MM.1S (cell line): ENCODE data around the gene KCNC3.

ENCODE experiments used
- DNase-seq: peaks from one replicate; pipeline ENCODE4 v3.0.0-alpha.2; 2015
- H2AFZ ChIP-seq: fragments of 300-600 bp; sonication (generic); 2 replicates; pipeline ENCODE4 v1.6.0; 2016; ENCODE audit warnings: antibody characterized with exemption, low read length
- H3F3A ChIP-seq: fragments of 300-600 bp; sonication (generic); 2 replicates; pipeline ENCODE4 v1.6.1; 2016; ENCODE audit warnings: mild to moderate bottlenecking, antibody characterized with exemption, low read length, moderate library complexity, mixed read lengths; ENCODE audit not compliant: insufficient read depth
- H3K27ac ChIP-seq: fragments of 300-600 bp; sonication (generic); 2 replicates; pipeline ENCODE4 v1.5.1; 2016; ENCODE audit warnings: mild to moderate bottlenecking, low read length
- H3K27me3 ChIP-seq: fragments of 300-600 bp; sonication (generic); replicated peaks from 2 replicates; pipeline ENCODE4 v1.6.0; 2016; ENCODE audit warnings: low read length; ENCODE audit not compliant: insufficient read depth
- H3K36me3 ChIP-seq: fragments of 300-600 bp; sonication (generic); replicated peaks from 2 replicates; pipeline ENCODE4 v1.6.1; 2016; ENCODE audit warnings: mild to moderate bottlenecking, low read length, mixed read lengths; ENCODE audit not compliant: insufficient read depth
- H3K4me1 ChIP-seq: fragments of 300-600 bp; sonication (generic); 2 replicates; pipeline ENCODE4 v1.6.1; 2016; ENCODE audit warnings: low read length, mixed read lengths
- H3K4me2 ChIP-seq: fragments of 300-600 bp; sonication (generic); 2 replicates; pipeline ENCODE4 v1.6.0; 2016; ENCODE audit warnings: low read depth, low read length
- H3K4me3 ChIP-seq: fragments of 300-600 bp; sonication (generic); 2 replicates; pipeline ENCODE4 v1.5.1; 2016; ENCODE audit warnings: low read length, mixed read lengths
- H3K79me2 ChIP-seq: fragments of 300-600 bp; sonication (generic); 2 replicates; pipeline ENCODE4 v1.6.1; 2016; ENCODE audit warnings: mixed run types, low read length, mixed read lengths
- H3K9ac ChIP-seq: fragments of 300-600 bp; sonication (generic); 2 replicates; pipeline ENCODE4 v1.6.1; 2016; ENCODE audit warnings: low read length, mixed read lengths
- H3K9me2 ChIP-seq: fragments of 300-600 bp; sonication (generic); replicated peaks from 2 replicates; pipeline ENCODE4 v1.6.1; 2016; ENCODE audit warnings: mild to moderate bottlenecking, low read length, mixed read lengths; ENCODE audit not compliant: insufficient read depth
- H3K9me3 ChIP-seq: fragments of 300-600 bp; sonication (generic); replicated peaks from 2 replicates; pipeline ENCODE4 v1.6.1; 2016; ENCODE audit warnings: mild to moderate bottlenecking, low read length, mixed read lengths; ENCODE audit not compliant: insufficient read depth
- H4K20me1 ChIP-seq: fragments of 300-600 bp; sonication (generic); 2 replicates; pipeline ENCODE4 v1.6.1; 2016; ENCODE audit warnings: mild to moderate bottlenecking, low read length, moderate library complexity, mixed read lengths; ENCODE audit not compliant: insufficient read depth
- EZH2 ChIP-seq: fragments of 300-600 bp; sonication (generic); optimal IDR thresholded peaks from 2 replicates; pipeline ENCODE3; 2017; ENCODE audit warnings: low read depth, mild to moderate bottlenecking, antibody characterized with exemption, low read length, mixed read lengths
- EZH2phosphoT487 ChIP-seq: fragments of 300-600 bp; sonication (generic); IDR thresholded peaks from 2 replicates; pipeline ENCODE4 v1.6.1; 2018; ENCODE audit warnings: antibody characterized with exemption, low read length
- TF ChIP-seq, protein P1 (sequence below): fragments of 300-600 bp; sonication (generic); IDR thresholded peaks from 2 replicates; pipeline ENCODE4 v1.5.1; 2016; ENCODE audit warnings: antibody characterized with exemption, low read length, mixed read lengths

Gene KCNC3

DNA sequence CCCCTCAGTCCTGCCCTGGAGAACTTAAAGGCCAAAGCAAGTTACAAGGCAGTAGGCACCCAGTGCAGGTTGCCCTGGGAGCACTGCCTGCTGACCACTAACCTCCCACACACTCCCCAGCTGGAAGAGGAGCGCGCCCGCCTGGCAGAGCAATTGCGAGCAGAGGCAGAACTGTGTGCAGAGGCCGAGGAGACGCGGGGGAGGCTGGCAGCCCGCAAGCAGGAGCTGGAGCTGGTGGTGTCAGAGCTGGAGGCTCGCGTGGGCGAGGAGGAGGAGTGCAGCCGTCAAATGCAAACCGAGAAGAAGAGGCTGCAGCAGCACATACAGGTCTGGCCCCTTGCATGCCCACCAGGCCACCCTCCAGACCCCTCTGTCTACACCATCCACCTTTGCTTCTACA is 61.1 kb downstream of the KCNC3 start:
- Histone ChIP-seq H3K4me1 (no peaks in the 10 kb centered on the region), H3K36me3 (no peaks in the 10 kb centered on the region), H3F3A (no peaks in the 10 kb centered on the region), H3K9me3 (no peaks in the 10 kb centered on the region), H3K27ac (no peak overlapping the region), H3K9ac (no peak overlapping the region), H3K4me3 (no peak overlapping the region), H2AFZ (no peak overlapping the region), H4K20me1 (no peaks in the 10 kb centered on the region), H3K79me2 (no peaks in the 10 kb centered on the region), H3K27me3 (peaks cover 43% of the 10 kb centered on the region), H3K9me2 (no peaks in the 10 kb centered on the region), H3K4me2 (no peak overlapping the region)
- DNase-seq: no peak
- TF ChIP-seq, protein P1, sequence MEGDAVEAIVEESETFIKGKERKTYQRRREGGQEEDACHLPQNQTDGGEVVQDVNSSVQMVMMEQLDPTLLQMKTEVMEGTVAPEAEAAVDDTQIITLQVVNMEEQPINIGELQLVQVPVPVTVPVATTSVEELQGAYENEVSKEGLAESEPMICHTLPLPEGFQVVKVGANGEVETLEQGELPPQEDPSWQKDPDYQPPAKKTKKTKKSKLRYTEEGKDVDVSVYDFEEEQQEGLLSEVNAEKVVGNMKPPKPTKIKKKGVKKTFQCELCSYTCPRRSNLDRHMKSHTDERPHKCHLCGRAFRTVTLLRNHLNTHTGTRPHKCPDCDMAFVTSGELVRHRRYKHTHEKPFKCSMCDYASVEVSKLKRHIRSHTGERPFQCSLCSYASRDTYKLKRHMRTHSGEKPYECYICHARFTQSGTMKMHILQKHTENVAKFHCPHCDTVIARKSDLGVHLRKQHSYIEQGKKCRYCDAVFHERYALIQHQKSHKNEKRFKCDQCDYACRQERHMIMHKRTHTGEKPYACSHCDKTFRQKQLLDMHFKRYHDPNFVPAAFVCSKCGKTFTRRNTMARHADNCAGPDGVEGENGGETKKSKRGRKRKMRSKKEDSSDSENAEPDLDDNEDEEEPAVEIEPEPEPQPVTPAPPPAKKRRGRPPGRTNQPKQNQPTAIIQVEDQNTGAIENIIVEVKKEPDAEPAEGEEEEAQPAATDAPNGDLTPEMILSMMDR: no peak
- TF ChIP-seq EZH2 (no peak), EZH2phosphoT487 (no peak)

DNA sequence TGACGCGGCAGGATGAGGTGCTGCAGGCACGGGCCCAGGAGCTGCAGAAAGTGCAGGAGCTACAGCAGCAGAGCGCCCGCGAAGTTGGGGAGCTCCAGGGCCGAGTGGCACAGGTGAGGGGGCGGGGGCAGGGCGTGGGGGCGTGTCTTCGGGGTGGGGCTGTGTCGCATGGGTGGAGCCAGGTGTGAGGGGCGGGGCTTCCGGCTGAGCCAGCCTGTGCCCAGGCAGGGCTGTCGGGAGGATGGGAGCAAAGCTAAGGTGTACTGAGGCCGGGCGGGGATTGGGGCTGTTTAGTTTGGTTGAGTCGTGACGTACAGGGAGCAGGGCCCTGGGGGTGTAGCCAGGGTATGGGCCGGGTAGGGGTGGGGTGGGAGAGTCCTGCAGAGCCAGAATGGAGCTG is 62.3 kb downstream of the KCNC3 start:
- DNase-seq: peak; percentile 8
- Histone ChIP-seq H3K4me2 (no peak overlapping the region), H3K9me2 (no peaks in the 10 kb centered on the region), H3K36me3 (no peaks in the 10 kb centered on the region), H3K4me3 (no peak overlapping the region), H3K9ac (no peak overlapping the region), H3K4me1 (no peaks in the 10 kb centered on the region), H4K20me1 (no peaks in the 10 kb centered on the region), H3K79me2 (no peaks in the 10 kb centered on the region), H2AFZ (no peak overlapping the region), H3K27me3 (peaks cover 34% of the 10 kb centered on the region), H3K27ac (no peak overlapping the region), H3K9me3 (no peaks in the 10 kb centered on the region), H3F3A (no peaks in the 10 kb centered on the region)
- TF ChIP-seq, protein P1: no peak
- TF ChIP-seq EZH2 (no peak), EZH2phosphoT487 (no peak)

DNA sequence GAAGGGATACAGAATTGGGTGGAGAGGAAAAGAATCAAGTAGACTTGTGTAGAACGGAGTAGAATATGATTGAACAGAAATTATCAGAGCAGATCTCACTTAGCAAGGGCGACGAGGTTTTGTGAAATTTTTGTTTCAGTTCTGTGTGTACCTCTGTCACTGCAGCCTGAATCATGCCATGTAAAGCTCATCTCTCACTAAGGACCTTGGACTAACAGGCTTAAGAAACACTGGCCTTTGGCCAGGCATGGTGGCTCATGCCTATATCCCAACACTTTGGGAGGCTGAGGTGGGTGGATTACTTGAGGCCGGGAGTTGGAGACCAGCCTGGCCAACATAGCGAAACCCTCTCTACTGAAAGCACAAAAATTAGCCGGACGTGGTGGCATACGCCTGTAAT is 63.1 kb downstream of the KCNC3 start:
- Histone ChIP-seq H3K4me3 (no peak overlapping the region), H3K9ac (no peak overlapping the region), H3F3A (no peaks in the 10 kb centered on the region), H2AFZ (no peak overlapping the region), H3K27ac (no peak overlapping the region), H3K79me2 (no peaks in the 10 kb centered on the region), H3K4me1 (no peaks in the 10 kb centered on the region), H3K4me2 (no peak overlapping the region), H4K20me1 (no peaks in the 10 kb centered on the region), H3K9me3 (no peaks in the 10 kb centered on the region), H3K27me3 (peaks cover 26% of the 10 kb centered on the region), H3K36me3 (no peaks in the 10 kb centered on the region), H3K9me2 (no peaks in the 10 kb centered on the region)
- TF ChIP-seq EZH2phosphoT487 (no peak), EZH2 (no peak)
- TF ChIP-seq, protein P1: no peak
- DNase-seq: no peak
